Measurements from ENCODE around the gene PLXDC2. TPM values are rescaled to one million over a fixed set of nuclear protein-coding genes. Genes with fewer than 3 reads are reported as not detected.

PLXDC2 gene
- total RNA-seq, 1 experiment from 2014 or later = not detected

DNA sequence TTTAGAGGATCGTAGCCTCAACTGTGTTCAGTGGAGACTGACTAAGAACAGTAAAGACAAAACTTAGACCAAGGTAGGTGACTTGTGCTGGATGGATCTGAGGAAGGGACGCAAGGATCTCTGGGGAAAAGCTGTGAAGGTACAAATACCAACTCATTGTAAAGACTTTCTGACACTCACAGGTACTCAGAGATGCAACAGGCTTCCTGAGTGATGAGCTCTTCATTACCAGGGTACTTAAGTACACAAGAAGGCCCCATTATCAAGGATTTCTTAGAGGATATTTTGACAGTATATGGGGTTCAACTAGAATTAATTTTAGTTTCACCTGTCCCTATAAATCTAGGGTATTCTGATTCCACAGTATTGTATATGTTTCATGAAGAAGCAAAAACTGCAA lies 440.7 kb downstream of the PLXDC2 start:
- Mint-ChIP-seq H3K36me3 (ENCODE audit: insufficient read depth, unreplicated experiment) (no peaks in the 10 kb centered on the region), H3K4me3 (ENCODE audit: low read depth, unreplicated experiment) (no peak overlapping the region), H3K9me3 (ENCODE audit: low read depth, unreplicated experiment) (no peaks in the 10 kb centered on the region), H3K27me3 (ENCODE audit: unreplicated experiment) (no peaks in the 10 kb centered on the region), H3K27ac (ENCODE audit: unreplicated experiment) (no peak overlapping the region), H3K4me1 (ENCODE audit: low read depth, unreplicated experiment) (no peaks in the 10 kb centered on the region)
- CTCF ChIA-PET = no interaction called here
- DNase-seq = no peak
- intact Hi-C loops (cut with micrococcal nuclease; ENCODE audit: unreplicated experiment) = no loop called here
- no TSS peak for BruUV-seq (replicated peaks)
- TF ChIP-seq, protein P1, sequence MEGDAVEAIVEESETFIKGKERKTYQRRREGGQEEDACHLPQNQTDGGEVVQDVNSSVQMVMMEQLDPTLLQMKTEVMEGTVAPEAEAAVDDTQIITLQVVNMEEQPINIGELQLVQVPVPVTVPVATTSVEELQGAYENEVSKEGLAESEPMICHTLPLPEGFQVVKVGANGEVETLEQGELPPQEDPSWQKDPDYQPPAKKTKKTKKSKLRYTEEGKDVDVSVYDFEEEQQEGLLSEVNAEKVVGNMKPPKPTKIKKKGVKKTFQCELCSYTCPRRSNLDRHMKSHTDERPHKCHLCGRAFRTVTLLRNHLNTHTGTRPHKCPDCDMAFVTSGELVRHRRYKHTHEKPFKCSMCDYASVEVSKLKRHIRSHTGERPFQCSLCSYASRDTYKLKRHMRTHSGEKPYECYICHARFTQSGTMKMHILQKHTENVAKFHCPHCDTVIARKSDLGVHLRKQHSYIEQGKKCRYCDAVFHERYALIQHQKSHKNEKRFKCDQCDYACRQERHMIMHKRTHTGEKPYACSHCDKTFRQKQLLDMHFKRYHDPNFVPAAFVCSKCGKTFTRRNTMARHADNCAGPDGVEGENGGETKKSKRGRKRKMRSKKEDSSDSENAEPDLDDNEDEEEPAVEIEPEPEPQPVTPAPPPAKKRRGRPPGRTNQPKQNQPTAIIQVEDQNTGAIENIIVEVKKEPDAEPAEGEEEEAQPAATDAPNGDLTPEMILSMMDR (IDR thresholded peaks at IDR 0.05; ENCODE audit: unreplicated experiment) = no peak

DNA sequence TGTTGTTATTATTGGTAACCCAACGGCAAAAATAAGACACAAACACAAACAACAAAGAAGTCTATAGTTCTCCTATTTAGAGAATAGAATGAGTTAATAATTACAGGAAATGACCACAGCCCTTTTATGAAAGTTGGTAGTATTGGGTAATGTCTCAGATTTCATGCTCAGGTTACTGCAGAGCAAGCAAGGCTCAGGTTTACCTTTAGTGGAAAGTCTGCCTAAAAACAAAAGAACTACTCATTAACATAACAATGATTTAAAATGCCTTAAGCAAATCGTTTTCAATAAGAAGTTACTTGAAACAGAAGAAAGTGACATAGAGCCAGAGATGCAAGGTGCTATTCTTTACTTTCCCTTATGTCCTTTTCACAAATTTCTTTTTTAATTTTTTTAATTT lies 441.2 kb downstream of the PLXDC2 start:
- BruUV-seq (replicated peaks) = no TSS peak
- Mint-ChIP-seq H3K27me3 (ENCODE audit: unreplicated experiment) (no peaks in the 10 kb centered on the region), H3K27ac (ENCODE audit: unreplicated experiment) (no peak overlapping the region), H3K4me1 (ENCODE audit: low read depth, unreplicated experiment) (no peaks in the 10 kb centered on the region), H3K9me3 (ENCODE audit: low read depth, unreplicated experiment) (no peaks in the 10 kb centered on the region), H3K36me3 (ENCODE audit: insufficient read depth, unreplicated experiment) (no peaks in the 10 kb centered on the region), H3K4me3 (ENCODE audit: low read depth, unreplicated experiment) (no peak overlapping the region)
- no peak for DNase-seq
- CTCF ChIA-PET = no interaction called here
- TF ChIP-seq, protein P1 (IDR thresholded peaks at IDR 0.05; ENCODE audit: unreplicated experiment) = no peak
- intact Hi-C loops (cut with micrococcal nuclease; ENCODE audit: unreplicated experiment) = no loop called here

DNA sequence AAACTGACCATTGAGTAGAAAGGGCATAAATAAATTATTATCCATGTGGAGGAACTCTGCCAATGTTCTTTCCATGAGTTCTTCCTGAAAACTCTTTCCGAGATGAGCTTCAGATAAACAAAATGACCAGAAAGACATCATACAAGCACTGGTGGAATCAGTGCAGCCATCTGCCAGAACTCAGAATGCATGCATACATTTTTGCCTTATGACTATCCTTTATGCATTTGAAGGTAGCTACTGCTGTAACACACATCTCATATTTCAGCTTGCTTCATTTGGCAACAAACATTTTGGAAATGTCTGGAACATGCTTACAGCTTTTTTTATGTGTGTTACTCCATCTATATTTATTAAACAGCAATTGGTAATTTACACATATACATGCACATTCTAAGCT lies 448.9 kb downstream of the PLXDC2 start:
- H3K36me3 Mint-ChIP-seq (ENCODE audit: insufficient read depth, unreplicated experiment) = no peaks in the 10 kb centered on the region

DNA sequence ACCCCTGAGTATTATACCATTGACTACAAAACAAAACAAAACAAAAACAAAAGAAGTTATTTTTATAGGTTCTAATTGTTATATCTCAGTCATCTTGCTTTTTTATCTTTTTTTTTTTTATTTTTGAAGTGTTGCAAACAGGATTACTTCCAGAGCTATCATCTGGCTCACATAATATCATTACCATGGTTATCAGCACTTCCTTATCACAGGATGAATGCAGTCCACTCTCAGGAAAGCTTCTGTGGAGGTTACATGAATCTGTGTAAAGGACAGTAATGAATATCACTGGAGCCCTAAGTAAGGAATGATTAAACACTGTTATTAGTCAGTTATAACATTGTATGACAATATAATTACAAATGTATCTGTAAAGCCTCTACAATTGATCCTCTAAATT lies 451.5 kb downstream of the PLXDC2 start:
- H3K36me3 Mint-ChIP-seq (ENCODE audit: insufficient read depth, unreplicated experiment) = no peaks in the 10 kb centered on the region
- intact Hi-C loops (cut with micrococcal nuclease; ENCODE audit: unreplicated experiment) = no loop called here
- DNase-seq = no peak
- H3K27me3 Mint-ChIP-seq (ENCODE audit: unreplicated experiment) = no peaks in the 10 kb centered on the region
- H3K27ac Mint-ChIP-seq (ENCODE audit: unreplicated experiment) = no peak overlapping the region
- TF ChIP-seq, protein P1 (IDR thresholded peaks at IDR 0.05; ENCODE audit: unreplicated experiment) = no peak
- CTCF ChIA-PET = no interaction called here
- no peak overlapping the region for H3K4me3 Mint-ChIP-seq (ENCODE audit: low read depth, unreplicated experiment)
- peaks cover 13% of the 10 kb centered on the region for H3K9me3 Mint-ChIP-seq (ENCODE audit: low read depth, unreplicated experiment)
- no TSS peak for BruUV-seq (replicated peaks)
- H3K4me1 Mint-ChIP-seq (ENCODE audit: low read depth, unreplicated experiment) = no peaks in the 10 kb centered on the region

More for the DNA sequence above, 448.9 kb downstream of the PLXDC2 start:
- Mint-ChIP-seq H3K4me3 (ENCODE audit: low read depth, unreplicated experiment) (no peak overlapping the region), H3K27me3 (ENCODE audit: unreplicated experiment) (no peaks in the 10 kb centered on the region), H3K9me3 (ENCODE audit: low read depth, unreplicated experiment) (peaks cover 2% of the 10 kb centered on the region), H3K4me1 (ENCODE audit: low read depth, unreplicated experiment) (no peaks in the 10 kb centered on the region), H3K27ac (ENCODE audit: unreplicated experiment) (no peak overlapping the region)
- DNase-seq = no peak
- intact Hi-C loops (cut with micrococcal nuclease; ENCODE audit: unreplicated experiment) = no loop called here
- BruUV-seq (replicated peaks) = no TSS peak
- CTCF ChIA-PET = no interaction called here
- TF ChIP-seq, protein P1 (IDR thresholded peaks at IDR 0.05; ENCODE audit: unreplicated experiment) = no peak

All from Calu3 (cell line).